GM21447 (cell line): ENCODE results near the gene BCAS4.
"Not testable (repeated sequence)": the region's sequence is repeated elsewhere in the genome, so short reads cannot be mapped to it uniquely, and the experiment has no call there.

Experiments
- ATAC-seq: cut with Tn5 transposase; IDR thresholded peaks from one replicate; pipeline ENCODE4 v1.9.1; 2021; ENCODE audit not compliant: unreplicated experiment

BCAS4 gene

GRCh38 chr20:50771419-50772080 is 23.3 kb upstream of the BCAS4 start:
- ATAC-seq = not testable (repeated sequence)

GRCh38 chr20:50772420-50773185 is 22.3 kb upstream of the BCAS4 start:
- no peak for ATAC-seq

GRCh38 chr20:50774515-50774914 is 20.3 kb upstream of the BCAS4 start:
- no peak for ATAC-seq

GRCh38 chr20:50776122-50776817 is 18.6 kb upstream of the BCAS4 start:
- no peak for ATAC-seq

GRCh38 chr20:50777373-50777772 is 17.5 kb upstream of the BCAS4 start:
- no peak for ATAC-seq

- not testable (repeated sequence) for ATAC-seq
Measured at GRCh38 chr20:50778994-50779393, 15.9 kb upstream of the BCAS4 start.

- ATAC-seq = no peak
Measured at GRCh38 chr20:50783390-50783789, 11.5 kb upstream of the BCAS4 start.

- no peak for ATAC-seq
Measured at GRCh38 chr20:50783903-50784302, 11.0 kb upstream of the BCAS4 start.

- no peak for ATAC-seq
Measured at GRCh38 chr20:50784464-50784863, 10.4 kb upstream of the BCAS4 start.

GRCh38 chr20:50786703-50787102 is 8.2 kb upstream of the BCAS4 start:
- ATAC-seq = no peak

GRCh38 chr20:50787181-50787580 is 7.7 kb upstream of the BCAS4 start:
- ATAC-seq = no peak

- ATAC-seq = no peak
Measured at GRCh38 chr20:50788045-50788991, 6.5 kb upstream of the BCAS4 start.

GRCh38 chr20:50789968-50790650 is 4.8 kb upstream of the BCAS4 start:
- ATAC-seq = no peak

GRCh38 chr20:50790651-50791277 is 4.1 kb upstream of the BCAS4 start:
- ATAC-seq = peak; percentile 52

GRCh38 chr20:50792708-50793574 is 1.9 kb upstream of the BCAS4 start:
- ATAC-seq = no peak

GRCh38 chr20:50793575-50794016 is 1.3 kb upstream of the BCAS4 start:
- ATAC-seq = not testable (repeated sequence)

GRCh38 chr20:50794181-50794845 is 548 bp upstream of the BCAS4 start:
- peak; percentile 0 for ATAC-seq

- ATAC-seq = no peak
Measured at GRCh38 chr20:50797142-50797541, 2.3 kb downstream of the BCAS4 start.
